Measurements from ENCODE around the gene MAN1B1. TPM values are rescaled to one million over a fixed set of nuclear protein-coding genes. Genes with fewer than 3 reads are reported as not detected.

Gene MAN1B1
- total RNA-seq, 1 donor from 2014 or later, result 34.1 TPM

GRCh38 chr9:137080260-137081122 is 6.3 kb upstream of the MAN1B1 start:
- DNase-seq (ENCODE audit: extremely low spot score in 2 of 2), result no peak
- Histone ChIP-seq H3K4me1 (peaks cover 54% of the 10 kb centered on the region), H3K27ac (no peak overlapping the region), H3K4me3 (no peak overlapping the region), H3K36me3 (peaks cover 0 to 34% of the 10 kb centered on the region in 2 donors), H3K27me3 (no peaks in the 10 kb centered on the region), H3K9me3 (no peaks in the 10 kb centered on the region)
- intact Hi-C loops (cut with DNase I), result no loop called here
- TF ChIP-seq POLR2A (IDR thresholded peaks at IDR 0.05) (no peak), POLR2AphosphoS5 (IDR thresholded peaks at IDR 0.05; ENCODE audit: insufficient read depth in 1 of 2, low read depth in 1 of 2) (no peak), CTCF (IDR thresholded peaks at IDR 0.05) (no peak)

DNA sequence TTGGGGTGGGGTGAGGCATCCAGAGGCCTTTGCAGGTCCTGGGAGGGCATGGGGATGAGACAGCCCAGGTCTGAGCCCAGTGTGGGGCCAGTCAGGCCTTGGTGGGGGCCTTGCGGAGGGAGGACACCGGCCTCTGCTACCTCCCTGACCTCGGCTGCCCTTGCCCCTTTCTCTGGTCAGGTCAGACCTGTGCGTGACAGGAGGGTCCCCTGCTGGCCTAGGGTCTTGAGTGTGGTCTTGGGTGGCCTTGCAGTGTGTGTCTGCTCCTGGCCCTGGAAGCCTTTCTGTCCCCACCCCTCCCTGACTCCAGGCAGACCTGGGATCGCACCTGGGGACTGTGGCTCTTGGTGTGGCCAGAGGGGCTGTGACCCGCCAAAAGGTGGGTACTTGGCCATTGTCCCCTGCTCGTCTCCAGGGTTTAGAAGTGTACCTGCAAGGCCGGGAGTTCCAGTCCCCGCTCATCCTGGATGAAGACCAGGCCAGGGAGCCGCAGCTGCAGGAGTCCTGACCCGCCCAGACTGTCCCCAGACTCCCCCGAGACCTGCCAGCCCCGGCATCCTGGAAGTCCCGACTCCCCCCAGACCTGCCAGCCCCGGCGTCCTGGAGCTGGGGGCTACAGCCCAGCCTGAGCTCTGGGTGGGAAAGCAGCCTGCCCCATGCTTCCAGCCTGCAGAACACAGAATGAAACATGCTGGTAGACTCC is 4.4 kb upstream of the MAN1B1 start:
- peaks cover 0 to 34% of the 10 kb centered on the region in 2 donors for H3K36me3 ChIP-seq
- TF ChIP-seq POLR2A (IDR thresholded peaks at IDR 0.05) (no peak), POLR2AphosphoS5 (IDR thresholded peaks at IDR 0.05; ENCODE audit: insufficient read depth in 1 of 2, low read depth in 1 of 2) (no peak), CTCF (IDR thresholded peaks at IDR 0.05) (no peak)
- no peaks in the 10 kb centered on the region for H3K9me3 ChIP-seq
- H3K4me3 ChIP-seq, result no peak overlapping the region
- peak overlapping the region; percentile 90 for H3K27ac ChIP-seq
- H3K27me3 ChIP-seq, result no peaks in the 10 kb centered on the region
- intact Hi-C loops (cut with DNase I), result no loop called here
- DNase-seq (ENCODE audit: extremely low spot score in 2 of 2), result no peak
- H3K4me1 ChIP-seq, result peaks cover 62% of the 10 kb centered on the region

GRCh38 chr9:137082925-137083290 is 3.9 kb upstream of the MAN1B1 start:
- no peaks in the 10 kb centered on the region for H3K27me3 ChIP-seq
- peak overlapping the region; percentile 90 for H3K27ac ChIP-seq
- no peak for DNase-seq (ENCODE audit: extremely low spot score in 2 of 2)
- peaks cover 0 to 34% of the 10 kb centered on the region in 2 donors for H3K36me3 ChIP-seq
- no peaks in the 10 kb centered on the region for H3K9me3 ChIP-seq
- peaks cover 65% of the 10 kb centered on the region for H3K4me1 ChIP-seq
- TF ChIP-seq CTCF (IDR thresholded peaks at IDR 0.05), result no peak
- TF ChIP-seq POLR2AphosphoS5 (IDR thresholded peaks at IDR 0.05; ENCODE audit: insufficient read depth in 1 of 2, low read depth in 1 of 2), result no peak
- TF ChIP-seq POLR2A (IDR thresholded peaks at IDR 0.05), result no peak
- intact Hi-C loops (cut with DNase I), result no loop called here
- H3K4me3 ChIP-seq, result no peak overlapping the region

DNA sequence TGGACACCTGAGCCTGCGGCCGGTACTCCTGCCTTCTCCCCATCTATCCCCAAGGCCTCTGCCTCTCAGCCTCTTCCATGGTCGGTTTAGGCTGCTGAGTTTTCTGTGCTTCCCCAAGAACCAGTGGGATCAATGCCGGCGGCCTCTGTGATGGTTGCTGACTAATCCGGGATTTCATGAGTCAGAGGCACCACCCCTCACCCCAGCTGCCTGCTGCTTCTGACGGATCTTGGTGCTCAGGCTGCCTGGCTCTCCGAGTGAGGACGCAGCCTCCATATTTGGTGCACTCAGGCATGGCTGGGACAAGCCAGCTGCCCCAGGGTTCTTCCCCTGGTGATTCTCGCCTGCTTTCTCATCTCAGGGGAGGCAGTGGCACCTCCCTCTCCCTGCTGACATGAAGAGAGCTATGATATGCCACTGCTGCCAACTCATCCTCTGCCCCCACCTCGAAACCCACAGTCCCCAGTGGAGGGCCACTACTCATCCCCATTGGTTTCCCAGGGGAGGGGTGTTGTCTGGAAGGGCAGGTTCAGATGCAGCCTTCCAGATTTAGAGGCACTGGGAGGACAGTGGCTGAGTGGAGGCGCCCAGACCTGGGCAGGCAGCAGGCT is 3.3 kb upstream of the MAN1B1 start:
- H3K9me3 ChIP-seq, result no peaks in the 10 kb centered on the region
- H3K4me1 ChIP-seq, result peaks cover 64% of the 10 kb centered on the region
- no peaks in the 10 kb centered on the region for H3K27me3 ChIP-seq
- intact Hi-C loops (cut with DNase I), result no loop called here
- peak overlapping the region; percentile 90 for H3K27ac ChIP-seq
- no peak overlapping the region for H3K4me3 ChIP-seq
- peaks cover 0 to 34% of the 10 kb centered on the region in 2 donors for H3K36me3 ChIP-seq
- no peak for TF ChIP-seq CTCF (IDR thresholded peaks at IDR 0.05)
- peak; percentile 68 to 77 for TF ChIP-seq POLR2AphosphoS5 (IDR thresholded peaks at IDR 0.05; ENCODE audit: insufficient read depth in 1 of 2, low read depth in 1 of 2)
- TF ChIP-seq POLR2A (IDR thresholded peaks at IDR 0.05), result no peak
- DNase-seq (ENCODE audit: extremely low spot score in 2 of 2), result no peak
